IMR-90 (cell line): ENCODE measurements around the gene MT1G.

ENCODE experiments used
- BHLHE40 ChIP-seq: fragments of 150-350 bp; IDR thresholded peaks from 2 replicates; pipeline ENCODE4 v1.6.1; 2016; ENCODE audit warnings: mild to moderate bottlenecking, low read depth, low read length
- CEBPB ChIP-seq: IDR thresholded peaks from 2 replicates; pipeline ENCODE4 v1.6.1; 2012; ENCODE audit warnings: low read depth, low read length, improper control_type of control experiment
- CHD1 ChIP-seq: IDR thresholded peaks from 2 replicates; pipeline ENCODE4 v1.6.1; 2012; ENCODE audit warnings: low read depth, low read length, improper control_type of control experiment
- FOS ChIP-seq: fragments of 150-350 bp; IDR thresholded peaks from 2 replicates; pipeline ENCODE4 v1.6.1; 2016; ENCODE audit warnings: low read depth, low read length
- MAFK ChIP-seq: IDR thresholded peaks from 2 replicates; pipeline ENCODE4 v1.6.1; 2012; ENCODE audit warnings: low read depth, low read length, improper control_type of control experiment
- MAZ ChIP-seq: IDR thresholded peaks from 2 replicates; pipeline ENCODE4 v1.6.1; 2012; ENCODE audit warnings: low read depth, mild to moderate bottlenecking, low read length, improper control_type of control experiment, moderate library complexity, borderline replicate concordance
- NFE2L2 ChIP-seq: fragments of 150-350 bp; IDR thresholded peaks from 2 replicates; pipeline ENCODE4 v1.6.1; 2016; ENCODE audit warnings: low read depth, mild to moderate bottlenecking, low read length
- POLR2A ChIP-seq: IDR thresholded peaks from 2 replicates; pipeline ENCODE4 v1.6.1; 2012; ENCODE audit warnings: mild to moderate bottlenecking, low read depth, low read length
- RAD21 ChIP-seq: IDR thresholded peaks from 2 replicates; pipeline ENCODE4 v1.6.1; 2012; ENCODE audit warnings: low read length, improper control_type of control experiment
- RCOR1 ChIP-seq: IDR thresholded peaks from 2 replicates; pipeline ENCODE4 v1.6.1; 2012; ENCODE audit warnings: mild to moderate bottlenecking, low read length, improper control_type of control experiment; ENCODE audit not compliant: insufficient replicate concordance
- RFX5 ChIP-seq: IDR thresholded peaks from 2 replicates; pipeline ENCODE4 v1.8.0; 2012; ENCODE audit warnings: low read depth, mild to moderate bottlenecking, low read length, moderate library complexity
- USF2 ChIP-seq: fragments of 150-350 bp; IDR thresholded peaks from 2 replicates; pipeline ENCODE4 v1.6.1; 2017; ENCODE audit warnings: mild to moderate bottlenecking, antibody characterized with exemption, low read length, low read depth
- TF ChIP-seq, protein P1 (sequence below): conservative IDR thresholded peaks from 2 replicates; pipeline ENCODE4 v1.5.1; 2012; ENCODE audit warnings: mild to moderate bottlenecking, low read depth, low read length, improper control_type of control experiment
- TF ChIP-seq, protein P2 (sequence below): fragments of 150-350 bp; IDR thresholded peaks from 2 replicates; pipeline ENCODE4 v1.6.1; 2016; ENCODE audit warnings: low read depth, mild to moderate bottlenecking, low read length, moderate library complexity, borderline replicate concordance

DNA sequence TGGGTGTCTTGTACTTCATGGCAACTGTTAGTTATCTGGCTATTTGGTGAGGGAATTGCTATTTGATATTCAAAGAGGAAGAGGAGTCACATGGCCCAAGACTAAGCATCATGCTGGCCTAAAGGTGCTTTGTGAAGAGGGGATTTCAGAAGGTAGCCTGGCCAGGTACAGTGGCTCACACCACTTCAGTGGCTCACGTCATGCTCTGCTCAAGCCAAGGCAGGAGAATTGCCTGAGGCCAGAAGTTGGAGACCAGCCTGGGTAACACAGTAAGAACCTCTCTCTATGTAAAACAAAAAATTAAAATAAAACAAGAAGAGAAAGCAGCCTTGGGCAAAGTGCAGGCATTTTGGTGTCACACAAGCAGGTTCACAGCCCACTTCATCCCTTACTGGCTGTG is 22.6 kb downstream of the MT1G start:
- TF ChIP-seq, protein P1, sequence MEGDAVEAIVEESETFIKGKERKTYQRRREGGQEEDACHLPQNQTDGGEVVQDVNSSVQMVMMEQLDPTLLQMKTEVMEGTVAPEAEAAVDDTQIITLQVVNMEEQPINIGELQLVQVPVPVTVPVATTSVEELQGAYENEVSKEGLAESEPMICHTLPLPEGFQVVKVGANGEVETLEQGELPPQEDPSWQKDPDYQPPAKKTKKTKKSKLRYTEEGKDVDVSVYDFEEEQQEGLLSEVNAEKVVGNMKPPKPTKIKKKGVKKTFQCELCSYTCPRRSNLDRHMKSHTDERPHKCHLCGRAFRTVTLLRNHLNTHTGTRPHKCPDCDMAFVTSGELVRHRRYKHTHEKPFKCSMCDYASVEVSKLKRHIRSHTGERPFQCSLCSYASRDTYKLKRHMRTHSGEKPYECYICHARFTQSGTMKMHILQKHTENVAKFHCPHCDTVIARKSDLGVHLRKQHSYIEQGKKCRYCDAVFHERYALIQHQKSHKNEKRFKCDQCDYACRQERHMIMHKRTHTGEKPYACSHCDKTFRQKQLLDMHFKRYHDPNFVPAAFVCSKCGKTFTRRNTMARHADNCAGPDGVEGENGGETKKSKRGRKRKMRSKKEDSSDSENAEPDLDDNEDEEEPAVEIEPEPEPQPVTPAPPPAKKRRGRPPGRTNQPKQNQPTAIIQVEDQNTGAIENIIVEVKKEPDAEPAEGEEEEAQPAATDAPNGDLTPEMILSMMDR: no peak
- TF ChIP-seq CHD1 (no peak), RFX5 (no peak), CEBPB (no peak), BHLHE40 (no peak), MAZ (no peak), POLR2A (no peak), FOS (no peak), USF2 (no peak), RAD21 (no peak), RCOR1 (no peak), NFE2L2 (no peak), MAFK (no peak)
- TF ChIP-seq, protein P2, sequence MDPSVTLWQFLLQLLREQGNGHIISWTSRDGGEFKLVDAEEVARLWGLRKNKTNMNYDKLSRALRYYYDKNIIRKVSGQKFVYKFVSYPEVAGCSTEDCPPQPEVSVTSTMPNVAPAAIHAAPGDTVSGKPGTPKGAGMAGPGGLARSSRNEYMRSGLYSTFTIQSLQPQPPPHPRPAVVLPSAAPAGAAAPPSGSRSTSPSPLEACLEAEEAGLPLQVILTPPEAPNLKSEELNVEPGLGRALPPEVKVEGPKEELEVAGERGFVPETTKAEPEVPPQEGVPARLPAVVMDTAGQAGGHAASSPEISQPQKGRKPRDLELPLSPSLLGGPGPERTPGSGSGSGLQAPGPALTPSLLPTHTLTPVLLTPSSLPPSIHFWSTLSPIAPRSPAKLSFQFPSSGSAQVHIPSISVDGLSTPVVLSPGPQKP: no peak
